GM19372 (cell line): ENCODE measurements around the gene TSR1.
"Not testable (repeated sequence)": the region's sequence is repeated elsewhere in the genome, so short reads cannot be mapped to it uniquely, and the experiment has no call there.

ENCODE experiments used
- ATAC-seq: cut with Tn5 transposase; IDR thresholded peaks from one replicate; pipeline ENCODE4 v1.9.1; 2021; ENCODE audit warnings: mild to moderate bottlenecking, low read depth, moderate library complexity; ENCODE audit not compliant: unreplicated experiment

TSR1 gene

GRCh38 chr17:2338315-2338657, 2.0 kb upstream of the TSR1 start:
- no peak for ATAC-seq

- ATAC-seq, result peak; percentile 25
Measured at GRCh38 chr17:2337544-2338314, 1.5 kb upstream of the TSR1 start.

- peak; percentile 25 for ATAC-seq
Measured at GRCh38 chr17:2336852-2337543, 741 bp upstream of the TSR1 start, which contains the start of gene SGSM2. SGSM2 (plus strand) TSS chr17:2337501; CDS start chr17:2337689, 188 bp downstream.

GRCh38 chr17:2335726-2336214, 487 bp downstream of the TSR1 start:
- no peak for ATAC-seq

- no peak for ATAC-seq
Measured at GRCh38 chr17:2331303-2331702, 5.0 kb downstream of the TSR1 start.

GRCh38 chr17:2323629-2324314, 12.5 kb downstream of the TSR1 start:
- no peak for ATAC-seq

- no peak for ATAC-seq
Measured at GRCh38 chr17:2321399-2321798, 14.9 kb downstream of the TSR1 start.

GRCh38 chr17:2319051-2319450, 17.2 kb downstream of the TSR1 start:
- ATAC-seq, result no peak

GRCh38 chr17:2317796-2318195, 18.5 kb downstream of the TSR1 start:
- no peak for ATAC-seq

GRCh38 chr17:2316916-2317205, 19.4 kb downstream of the TSR1 start:
- ATAC-seq, result not testable (repeated sequence)

GRCh38 chr17:2312736-2313135, 23.5 kb downstream of the TSR1 start:
- ATAC-seq, result no peak

- ATAC-seq, result no peak
Measured at GRCh38 chr17:2309338-2310154, 26.7 kb downstream of the TSR1 start.

- ATAC-seq, result no peak
Measured at GRCh38 chr17:2304931-2305330, 31.3 kb downstream of the TSR1 start.

GRCh38 chr17:2303204-2304188, 32.8 kb downstream of the TSR1 start, which contains the start of the genes SMG6 and SRR:
SMG6 (minus strand) TSS chr17:2303785; CDS start chr17:2303720, 65 bp downstream.
SRR (plus strand) TSS chr17:2303950; CDS start chr17:2315561, 11,611 bp downstream.
- ATAC-seq, result peak; percentile 76

- ATAC-seq, result no peak
Measured at GRCh38 chr17:2302778-2303203, 33.5 kb downstream of the TSR1 start.

GRCh38 chr17:2299756-2300155, 36.5 kb downstream of the TSR1 start:
- ATAC-seq, result no peak

GRCh38 chr17:2299136-2299535, 37.1 kb downstream of the TSR1 start:
- no peak for ATAC-seq

- ATAC-seq, result no peak
Measured at GRCh38 chr17:2297023-2297422, 39.2 kb downstream of the TSR1 start.

GRCh38 chr17:2295575-2295974, 40.7 kb downstream of the TSR1 start:
- no peak for ATAC-seq
